K562 treated with DMSO at 1 percent for 24 hours (cell line): ENCODE results near the gene UFD1. TPM values are rescaled to one million over a fixed set of nuclear protein-coding genes. Genes with fewer than 3 reads are reported as not detected.

ENCODE experiments used
- total RNA-seq: library from RNA; unstranded; fragments of 300-600 nt; gene quantifications from 2 replicates; pipeline ENCODE4 v1.2.3, GENCODE V29; 2022; ENCODE audit warnings: low read depth; ENCODE audit not compliant: insufficient read depth

Gene UFD1
- total RNA-seq = 418 and 433 TPM in 2 replicates

GRCh38 chr22:19478901-19479354, at the start of gene UFD1:
UFD1 (minus strand) TSS chr22:19479193; CDS start chr22:19479085, 108 bp downstream.

GRCh38 chr22:19524170-19525115, 45.5 kb upstream of the UFD1 start, which contains the start of gene CLDN5:
CLDN5 (minus strand) TSS chr22:19524410; CDS start chr22:19524255, 155 bp downstream.

GRCh38 chr22:19479355-19480172, 571 bp upstream of the UFD1 start, which contains the start of gene CDC45:
CDC45 (plus strand) TSS chr22:19479920; CDS start chr22:19479969, 49 bp downstream.

GRCh38 chr22:19447330-19448075, 31.5 kb downstream of the UFD1 start, which contains the start of gene C22orf39:
C22orf39 (minus strand) TSS chr22:19447711; CDS start chr22:19447688, 23 bp downstream.

GRCh38 chr22:19432133-19432851, 46.7 kb downstream of the UFD1 start, which contains the start of gene MRPL40:
MRPL40 (plus strand) TSS chr22:19432545; CDS start chr22:19432555, 10 bp downstream.

GRCh38 chr22:19431649-19432132, 47.3 kb downstream of the UFD1 start, which contains the start of gene HIRA:
HIRA (minus strand) TSS chr22:19431733; CDS start chr22:19431476, 257 bp downstream.

Other genes starting within 250 kb of the UFD1 start
- 32.0 and 36.4 TPM in 2 replicates for gene CLTCL1, start 187.5 kb downstream of the UFD1 start, total RNA-seq
- gene HIRA, start 47.5 kb downstream of the UFD1 start, total RNA-seq = 111 and 112 TPM in 2 replicates
- 111 and 128 TPM in 2 replicates for gene MRPL40, start 46.6 kb downstream of the UFD1 start, total RNA-seq
- gene C22orf39, start 31.5 kb downstream of the UFD1 start, total RNA-seq = 128 and 132 TPM in 2 replicates
- 210 and 225 TPM in 2 replicates for gene CDC45, start 727 bp upstream of the UFD1 start, total RNA-seq
- gene CLDN5, start 45.2 kb upstream of the UFD1 start, total RNA-seq = 0.97 and 1.1 TPM in 2 replicates
- gene SEPTIN5, start 235.3 kb upstream of the UFD1 start, total RNA-seq = 66.6 and 70.3 TPM in 2 replicates
- 114 and 143 TPM in 2 replicates for gene GP1BB, start 244.3 kb upstream of the UFD1 start, total RNA-seq